Measurements from ENCODE around the gene IVNS1ABP.
"Not testable (repeated sequence)": the region's sequence is repeated elsewhere in the genome, so short reads cannot be mapped to it uniquely, and the experiment has no call there.

IVNS1ABP gene

DNA sequence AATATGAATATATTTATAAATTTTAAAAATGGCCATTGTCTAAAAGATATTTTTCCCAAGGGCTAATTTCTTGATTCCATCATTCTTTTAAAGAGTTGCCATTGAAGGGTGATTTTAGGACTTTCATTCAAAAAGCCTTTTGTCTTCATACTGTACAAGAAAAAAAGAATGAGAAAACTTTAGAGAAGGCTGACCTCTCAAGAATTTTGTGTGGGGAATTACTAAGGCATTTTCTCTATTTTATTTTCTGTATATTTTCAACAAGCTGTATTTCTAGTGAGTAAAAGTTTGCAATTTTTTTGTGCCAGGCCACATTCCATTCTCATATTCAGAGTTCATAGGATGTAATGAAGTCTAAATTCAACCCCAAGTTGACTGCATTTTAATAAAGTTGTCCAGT lies 49.3 kb downstream of the IVNS1ABP start:
- DNase-seq = no peak
- in situ Hi-C loops (cut with HindIII; ENCODE audit: low pct_ligation_motif_present, low pct_unique_long_range_greater_than_20kb, low sequenced_read_pairs) = no loop called here

- in situ Hi-C loops (cut with HindIII; ENCODE audit: low pct_ligation_motif_present, low pct_unique_long_range_greater_than_20kb, low sequenced_read_pairs) = no loop called here
- DNase-seq = no peak
These were observed 49.7 kb downstream of the IVNS1ABP start for GRCh38 chr1:185267301-185267700.

GRCh38 chr1:185265314-185265713 lies 51.7 kb downstream of the IVNS1ABP start:
- in situ Hi-C loops (cut with HindIII; ENCODE audit: low pct_ligation_motif_present, low pct_unique_long_range_greater_than_20kb, low sequenced_read_pairs) = no loop called here
- no peak for DNase-seq

- no peak for DNase-seq
- in situ Hi-C loops (cut with HindIII; ENCODE audit: low pct_ligation_motif_present, low pct_unique_long_range_greater_than_20kb, low sequenced_read_pairs) = no loop called here
These were observed 53.3 kb downstream of the IVNS1ABP start for GRCh38 chr1:185263780-185264179.

DNA sequence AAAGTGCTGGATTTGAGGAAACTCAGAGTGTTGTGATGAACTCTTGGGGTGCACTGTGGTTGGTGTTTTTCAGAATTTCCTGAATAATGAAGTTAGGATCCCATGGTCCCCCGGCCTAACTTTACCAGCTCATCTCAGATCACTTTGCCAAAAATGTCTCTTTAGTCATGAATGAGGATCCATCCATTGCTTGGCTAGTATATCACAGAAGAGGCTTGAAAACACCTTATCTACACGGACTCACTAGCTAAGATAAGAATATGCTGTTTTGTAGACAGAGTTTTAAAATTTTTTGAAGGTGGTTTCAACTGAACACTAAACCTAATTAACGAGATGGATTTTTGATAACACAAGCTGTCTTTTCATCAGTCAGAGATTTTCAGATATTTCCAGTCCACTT lies 53.8 kb downstream of the IVNS1ABP start:
- no peak for DNase-seq
- in situ Hi-C loops (cut with HindIII; ENCODE audit: low pct_ligation_motif_present, low pct_unique_long_range_greater_than_20kb, low sequenced_read_pairs) = no loop called here

DNA sequence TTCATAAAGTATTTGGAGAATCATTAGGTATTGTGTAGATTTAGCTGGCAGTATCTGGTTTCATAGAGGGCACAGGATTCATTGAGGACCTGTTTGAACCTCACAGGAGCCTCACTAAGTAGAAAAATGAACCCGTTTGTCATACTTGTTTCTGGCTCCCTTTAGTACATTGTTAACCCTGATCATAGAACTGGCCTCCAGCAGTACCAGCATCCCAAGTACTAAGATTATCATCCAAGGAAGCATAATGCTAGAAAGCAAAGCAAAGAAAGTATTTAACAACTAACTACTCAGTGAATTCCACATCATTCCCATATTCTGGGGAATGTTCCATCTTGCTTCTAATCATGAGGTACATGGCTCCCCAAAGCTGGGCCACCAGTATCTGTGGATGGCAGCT lies 54.9 kb downstream of the IVNS1ABP start:
- in situ Hi-C loops (cut with HindIII; ENCODE audit: low pct_ligation_motif_present, low pct_unique_long_range_greater_than_20kb, low sequenced_read_pairs) = no loop called here
- no peak for DNase-seq

- DNase-seq = no peak
- in situ Hi-C loops (cut with HindIII; ENCODE audit: low pct_ligation_motif_present, low pct_unique_long_range_greater_than_20kb, low sequenced_read_pairs) = no loop called here
These were observed 56.4 kb downstream of the IVNS1ABP start for GRCh38 chr1:185260611-185261010.

DNA sequence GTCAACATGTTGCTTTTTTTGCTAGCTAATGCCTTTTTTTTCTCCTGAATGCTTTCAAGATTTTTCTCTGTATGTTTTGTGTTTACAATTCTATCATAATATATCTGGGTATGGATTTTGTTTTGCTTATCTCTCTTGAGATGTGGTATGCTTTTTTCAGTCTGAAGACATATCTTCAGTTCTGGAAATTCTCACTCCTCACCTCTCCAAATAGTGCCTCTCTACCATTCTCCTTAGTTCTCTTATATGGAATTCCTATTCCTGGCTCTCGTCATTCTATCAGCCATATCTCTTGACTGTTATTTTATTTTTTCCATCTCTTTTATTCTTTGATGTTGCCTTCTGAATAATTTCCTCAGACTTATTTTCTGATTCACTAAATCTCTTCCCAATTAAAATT lies 58.4 kb downstream of the IVNS1ABP start:
- DNase-seq = no peak
- in situ Hi-C loops (cut with HindIII; ENCODE audit: low pct_ligation_motif_present, low pct_unique_long_range_greater_than_20kb, low sequenced_read_pairs) = no loop called here

DNA sequence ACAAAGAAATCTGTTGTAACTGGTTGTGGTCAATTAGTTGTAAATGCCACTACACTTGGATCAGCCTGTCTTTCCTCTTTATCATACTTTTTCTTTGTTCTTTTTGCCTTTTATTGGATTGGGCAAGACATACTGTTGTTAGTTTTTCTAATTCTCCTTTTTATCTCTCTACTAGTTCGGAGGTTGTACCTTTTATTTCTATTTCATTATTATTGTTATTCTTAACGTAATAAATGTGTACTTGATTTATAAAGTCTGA lies 59.2 kb downstream of the IVNS1ABP start:
- DNase-seq = no peak
- in situ Hi-C loops (cut with HindIII; ENCODE audit: low pct_ligation_motif_present, low pct_unique_long_range_greater_than_20kb, low sequenced_read_pairs) = no loop called here

DNA sequence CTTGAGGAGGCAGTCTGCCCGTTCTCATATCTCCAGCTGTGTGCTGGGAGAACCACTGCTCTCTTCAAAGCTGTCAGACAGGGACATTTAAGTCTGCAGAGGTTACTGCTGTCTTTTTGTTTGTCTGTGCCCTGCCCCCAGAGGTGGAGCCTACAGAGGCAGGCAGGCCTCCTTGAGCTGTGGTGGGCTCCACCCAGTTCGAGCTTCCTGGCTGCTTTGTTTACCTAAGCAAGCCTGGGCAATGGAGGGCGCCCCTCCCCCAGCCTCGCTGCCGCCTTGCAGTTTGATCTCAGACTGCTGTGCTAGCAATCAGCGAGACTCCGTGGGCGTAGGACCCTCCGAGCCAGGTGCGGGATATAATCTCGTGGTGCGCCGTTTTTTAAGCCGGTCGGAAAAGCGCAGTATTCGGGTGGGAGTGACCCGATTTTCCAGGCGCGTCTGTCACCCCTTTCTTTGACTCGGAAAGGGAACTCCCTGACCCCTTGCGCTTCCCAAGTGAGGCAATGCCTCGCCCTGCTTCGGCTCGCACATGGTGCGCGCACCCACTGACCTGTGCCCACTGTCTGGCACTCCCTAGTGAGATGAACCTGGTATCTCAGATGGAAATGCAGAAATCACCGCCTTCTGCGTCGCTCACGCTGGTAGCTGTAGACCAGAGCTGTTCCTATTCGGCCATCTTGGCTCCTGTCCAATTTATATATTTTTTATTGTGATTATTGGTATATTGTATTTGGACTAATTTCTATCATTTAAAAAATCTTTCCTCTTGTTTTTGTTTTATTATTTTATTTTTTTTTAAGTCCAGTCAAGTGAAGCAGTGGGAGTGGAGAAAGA lies 59.7 kb downstream of the IVNS1ABP start:
- in situ Hi-C loops (cut with HindIII; ENCODE audit: low pct_ligation_motif_present, low pct_unique_long_range_greater_than_20kb, low sequenced_read_pairs); DNase-seq: not testable (repeated sequence)

DNA sequence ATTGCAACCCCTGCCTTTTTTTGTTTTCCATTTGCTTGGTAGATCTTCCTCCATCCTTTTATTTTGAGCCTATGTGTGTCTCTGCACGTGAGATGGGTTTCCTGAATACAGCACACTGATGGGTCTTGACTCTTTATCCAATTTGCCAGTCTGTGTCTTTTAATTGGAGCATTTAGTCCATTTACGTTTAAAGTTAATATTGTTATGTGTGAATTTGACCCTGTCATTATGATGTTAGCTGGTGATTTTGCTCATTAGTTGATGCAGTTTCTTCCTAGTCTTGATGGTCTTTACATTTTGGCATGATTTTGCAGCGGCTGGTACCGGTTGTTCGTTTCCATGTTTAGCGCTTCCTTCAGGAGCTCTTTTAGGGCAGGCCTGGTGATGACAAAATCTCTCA lies 61.4 kb downstream of the IVNS1ABP start:
- DNase-seq; in situ Hi-C loops (cut with HindIII; ENCODE audit: low pct_ligation_motif_present, low pct_unique_long_range_greater_than_20kb, low sequenced_read_pairs): not testable (repeated sequence)

- DNase-seq; in situ Hi-C loops (cut with HindIII; ENCODE audit: low pct_ligation_motif_present, low pct_unique_long_range_greater_than_20kb, low sequenced_read_pairs): not testable (repeated sequence)
These were observed 64.6 kb downstream of the IVNS1ABP start for GRCh38 chr1:185252404-185252803.

DNA sequence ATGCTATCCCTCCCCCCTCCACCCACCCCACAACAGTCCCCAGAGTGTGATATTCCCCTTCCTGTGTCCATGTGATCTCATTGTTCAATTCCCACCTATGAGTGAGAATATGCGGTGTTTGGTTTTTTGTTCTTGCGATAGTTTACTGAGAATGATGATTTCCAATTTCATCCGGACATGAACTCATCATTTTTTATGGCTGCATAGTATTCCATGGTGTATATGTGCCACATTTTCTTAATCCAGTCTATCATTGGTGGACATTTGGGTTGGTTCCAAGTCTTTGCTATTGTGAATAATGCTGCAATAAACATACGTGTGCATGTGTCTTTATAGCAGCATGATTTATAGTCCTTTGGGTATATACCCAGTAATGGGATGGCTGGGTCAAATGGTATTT lies 65.1 kb downstream of the IVNS1ABP start:
- DNase-seq; in situ Hi-C loops (cut with HindIII; ENCODE audit: low pct_ligation_motif_present, low pct_unique_long_range_greater_than_20kb, low sequenced_read_pairs): not testable (repeated sequence)

GRCh38 chr1:185250063-185250462 lies 67.0 kb downstream of the IVNS1ABP start:
- no peak for DNase-seq
- in situ Hi-C loops (cut with HindIII; ENCODE audit: low pct_ligation_motif_present, low pct_unique_long_range_greater_than_20kb, low sequenced_read_pairs) = no loop called here

DNA sequence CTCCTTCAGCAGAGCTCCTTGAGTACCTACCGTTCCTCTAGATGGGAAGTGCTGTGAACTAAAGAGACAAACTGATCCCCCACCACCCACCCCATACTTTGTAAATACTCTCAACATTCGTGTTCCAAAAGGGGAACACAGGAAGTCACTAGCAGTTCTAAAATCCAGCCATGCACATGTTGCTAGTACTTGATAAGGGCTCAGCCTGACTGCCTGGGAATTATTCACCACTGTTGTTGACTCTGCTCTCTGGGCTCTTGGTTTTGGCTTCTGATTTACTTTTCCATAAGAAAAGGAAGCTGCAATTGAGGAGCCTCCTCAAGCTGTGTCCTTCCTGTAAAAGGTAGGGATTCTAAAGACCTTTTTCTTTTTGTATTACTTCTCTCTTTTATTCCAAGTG lies 67.5 kb downstream of the IVNS1ABP start:
- in situ Hi-C loops (cut with HindIII; ENCODE audit: low pct_ligation_motif_present, low pct_unique_long_range_greater_than_20kb, low sequenced_read_pairs) = no loop called here
- DNase-seq = no peak

Data from ACHN (cell line).